ENCODE measurements around the gene TAF4B. TPM values are rescaled to one million over a fixed set of nuclear protein-coding genes. Genes with fewer than 3 reads are reported as not detected.

Gene TAF4B
- polyA plus RNA-seq, 3 donors: 0.64 to 1.2 (median 0.92) TPM

DNA sequence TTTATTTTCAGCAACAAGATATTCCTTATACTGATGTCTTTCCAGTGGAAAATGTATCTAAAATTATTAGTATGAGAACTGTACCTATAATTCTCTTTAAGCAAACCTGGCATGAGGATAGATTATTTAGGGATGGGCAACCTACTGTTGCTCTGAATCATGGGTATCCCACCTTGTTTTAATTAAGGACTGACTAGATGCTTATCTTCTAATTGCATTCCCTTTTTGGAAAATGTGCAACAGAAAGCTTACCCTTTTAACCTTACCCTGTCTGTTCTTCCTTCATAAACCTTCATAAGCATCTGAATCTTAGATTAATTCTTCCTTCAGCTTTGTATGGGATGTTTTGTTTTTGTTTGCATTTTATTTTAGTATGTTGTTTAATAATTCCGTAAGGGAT lies 110.3 kb downstream of the TAF4B start:
- Histone ChIP-seq H3K4me2 (replicated peaks; ENCODE audit: extremely low read depth, low read length, poor library complexity, severe bottlenecking) (no peak overlapping the region), H3K79me2 (ENCODE audit: insufficient read depth, low read length) (no peaks in the 10 kb centered on the region), H3K9me3 (replicated peaks in 1 of 2; ENCODE audit: control insufficient read depth in 1 of 2, insufficient read depth in 1 of 2, low read length in 2 of 2) (no peaks in the 10 kb centered on the region), H3K36me3 (replicated peaks in 1 of 2; ENCODE audit: control insufficient read depth in 1 of 2, insufficient read depth in 2 of 2, low read length in 2 of 2) (no peaks in the 10 kb centered on the region), H4K20me1 (ENCODE audit: insufficient read depth, low read length) (no peaks in the 10 kb centered on the region), H2AFZ (ENCODE audit: insufficient read depth, low read depth, low read length, poor library complexity, severe bottlenecking) (no peak overlapping the region), H3K9ac (ENCODE audit: insufficient read depth, low read length, poor library complexity, severe bottlenecking) (no peak overlapping the region), H3K4me1 (ENCODE audit: control insufficient read depth in 1 of 2, insufficient read depth in 2 of 2, low read length in 2 of 2) (no peaks in the 10 kb centered on the region), H3K4me3 (replicated peaks in 1 of 3; ENCODE audit: low read depth in 2 of 3, low read length in 3 of 3) (no peak overlapping the region), H3K27me3 (ENCODE audit: control insufficient read depth in 2 of 2, insufficient read depth in 2 of 2, low read length in 2 of 2) (no peaks in the 10 kb centered on the region), H3K27ac (ENCODE audit: low read depth in 1 of 2, low read length in 2 of 2) (no peak overlapping the region)
- no peak for DNase-seq
- H3K9me3 Mint-ChIP-seq: no peaks in the 10 kb centered on the region
- H3K4me3 Mint-ChIP-seq: no peak overlapping the region
- TF ChIP-seq, protein P1, sequence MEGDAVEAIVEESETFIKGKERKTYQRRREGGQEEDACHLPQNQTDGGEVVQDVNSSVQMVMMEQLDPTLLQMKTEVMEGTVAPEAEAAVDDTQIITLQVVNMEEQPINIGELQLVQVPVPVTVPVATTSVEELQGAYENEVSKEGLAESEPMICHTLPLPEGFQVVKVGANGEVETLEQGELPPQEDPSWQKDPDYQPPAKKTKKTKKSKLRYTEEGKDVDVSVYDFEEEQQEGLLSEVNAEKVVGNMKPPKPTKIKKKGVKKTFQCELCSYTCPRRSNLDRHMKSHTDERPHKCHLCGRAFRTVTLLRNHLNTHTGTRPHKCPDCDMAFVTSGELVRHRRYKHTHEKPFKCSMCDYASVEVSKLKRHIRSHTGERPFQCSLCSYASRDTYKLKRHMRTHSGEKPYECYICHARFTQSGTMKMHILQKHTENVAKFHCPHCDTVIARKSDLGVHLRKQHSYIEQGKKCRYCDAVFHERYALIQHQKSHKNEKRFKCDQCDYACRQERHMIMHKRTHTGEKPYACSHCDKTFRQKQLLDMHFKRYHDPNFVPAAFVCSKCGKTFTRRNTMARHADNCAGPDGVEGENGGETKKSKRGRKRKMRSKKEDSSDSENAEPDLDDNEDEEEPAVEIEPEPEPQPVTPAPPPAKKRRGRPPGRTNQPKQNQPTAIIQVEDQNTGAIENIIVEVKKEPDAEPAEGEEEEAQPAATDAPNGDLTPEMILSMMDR (IDR thresholded peaks at IDR 0.05): no peak
- no peak overlapping the region for H3K27ac Mint-ChIP-seq
- WGBS (ENCODE audit: insufficient coverage): no CpG with 5 or more reads among the region's 1 CpG
- H3K36me3 Mint-ChIP-seq: peaks cover 0 to 2% of the 10 kb centered on the region in 2 donors
- no peaks in the 10 kb centered on the region for H3K27me3 Mint-ChIP-seq (ENCODE audit: low read depth in 3 of 3)
- intact Hi-C loops (cut with micrococcal nuclease): no loop called here
- H3K4me1 Mint-ChIP-seq: no peaks in the 10 kb centered on the region

DNA sequence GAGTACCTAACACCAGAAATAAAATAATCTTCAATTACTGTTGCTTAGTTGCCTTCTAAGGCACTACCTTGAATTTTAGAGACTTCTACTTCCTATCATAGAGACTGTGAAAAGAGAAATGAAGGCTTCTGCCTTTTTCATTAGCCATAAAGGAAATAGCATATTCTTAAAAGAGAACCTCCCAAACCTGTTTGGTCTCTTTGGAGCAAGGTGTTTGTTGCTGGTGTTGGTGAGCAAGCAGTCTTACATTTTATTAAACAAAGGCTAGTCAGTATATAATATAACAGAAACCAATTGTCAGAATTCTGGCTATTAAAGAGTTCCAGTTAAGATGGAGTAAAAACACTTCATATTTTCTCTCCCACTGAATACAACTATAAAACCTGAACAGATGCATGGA lies 116.4 kb downstream of the TAF4B start:
- no peak for DNase-seq
- Histone ChIP-seq H3K27me3 (ENCODE audit: control insufficient read depth in 2 of 2, insufficient read depth in 2 of 2, low read length in 2 of 2) (no peaks in the 10 kb centered on the region), H3K4me2 (replicated peaks; ENCODE audit: extremely low read depth, low read length, poor library complexity, severe bottlenecking) (no peak overlapping the region), H3K36me3 (replicated peaks in 1 of 2; ENCODE audit: control insufficient read depth in 1 of 2, insufficient read depth in 2 of 2, low read length in 2 of 2) (no peaks in the 10 kb centered on the region), H2AFZ (ENCODE audit: insufficient read depth, low read depth, low read length, poor library complexity, severe bottlenecking) (no peak overlapping the region), H3K9me3 (replicated peaks in 1 of 2; ENCODE audit: control insufficient read depth in 1 of 2, insufficient read depth in 1 of 2, low read length in 2 of 2) (peaks cover 14 to 22% of the 10 kb centered on the region in 2 donors), H3K4me1 (ENCODE audit: control insufficient read depth in 1 of 2, insufficient read depth in 2 of 2, low read length in 2 of 2) (no peaks in the 10 kb centered on the region), H3K4me3 (replicated peaks in 1 of 3; ENCODE audit: low read depth in 2 of 3, low read length in 3 of 3) (no peak overlapping the region), H3K27ac (ENCODE audit: low read depth in 1 of 2, low read length in 2 of 2) (no peak overlapping the region), H3K79me2 (ENCODE audit: insufficient read depth, low read length) (no peaks in the 10 kb centered on the region), H3K9ac (ENCODE audit: insufficient read depth, low read length, poor library complexity, severe bottlenecking) (no peak overlapping the region), H4K20me1 (ENCODE audit: insufficient read depth, low read length) (no peaks in the 10 kb centered on the region)
- no peak overlapping the region for H3K27ac Mint-ChIP-seq
- H3K4me1 Mint-ChIP-seq: no peaks in the 10 kb centered on the region
- H3K4me3 Mint-ChIP-seq: no peak overlapping the region
- H3K27me3 Mint-ChIP-seq (ENCODE audit: low read depth in 3 of 3): no peaks in the 10 kb centered on the region
- TF ChIP-seq, protein P1 (IDR thresholded peaks at IDR 0.05): no peak
- peaks cover 16 to 27% (median 20%) of the 10 kb centered on the region in 7 donors for H3K9me3 Mint-ChIP-seq
- intact Hi-C loops (cut with micrococcal nuclease): no loop called here
- H3K36me3 Mint-ChIP-seq: peaks cover 6 to 12% of the 10 kb centered on the region in 2 donors
